Suppressor macrophage treated with lipopolysaccharide for 4 hours (primary cell): ENCODE data around the gene TMEM131.

Source experiments
- DNase-seq: peaks from one replicate; pipeline ENCODE4 v3.0.0-alpha.2; 2020

Gene TMEM131

GRCh38 chr2:97735161-97735561 lies 260.6 kb downstream of the TMEM131 start:
- no peak for DNase-seq

GRCh38 chr2:97734061-97735051 lies 261.4 kb downstream of the TMEM131 start:
- no peak for DNase-seq

- no peak for DNase-seq
These were observed 262.3 kb downstream of the TMEM131 start for GRCh38 chr2:97733341-97734035.

- DNase-seq, result no peak
These were observed 263.1 kb downstream of the TMEM131 start for GRCh38 chr2:97732436-97733340.

GRCh38 chr2:97731274-97732020 lies 264.3 kb downstream of the TMEM131 start:
- DNase-seq, result no peak

GRCh38 chr2:97730245-97730644 lies 265.5 kb downstream of the TMEM131 start:
- no peak for DNase-seq

GRCh38 chr2:97728091-97728731 lies 267.5 kb downstream of the TMEM131 start:
- DNase-seq, result no peak

- DNase-seq, result no peak
These were observed 268.5 kb downstream of the TMEM131 start for GRCh38 chr2:97727296-97727695.

- peak; percentile 5 for DNase-seq
These were observed 269.3 kb downstream of the TMEM131 start for GRCh38 chr2:97726261-97727064.

GRCh38 chr2:97724946-97725688 lies 270.6 kb downstream of the TMEM131 start:
- DNase-seq, result no peak

GRCh38 chr2:97724501-97724900 lies 271.2 kb downstream of the TMEM131 start:
- no peak for DNase-seq

- DNase-seq, result no peak
These were observed 271.7 kb downstream of the TMEM131 start for GRCh38 chr2:97724073-97724410.

GRCh38 chr2:97723156-97724072 lies 272.3 kb downstream of the TMEM131 start:
- no peak for DNase-seq

- DNase-seq, result no peak
These were observed 273.5 kb downstream of the TMEM131 start for GRCh38 chr2:97722227-97722626.

- DNase-seq, result no peak
These were observed 275.0 kb downstream of the TMEM131 start for GRCh38 chr2:97720746-97721145.

GRCh38 chr2:97719362-97720155 lies 276.2 kb downstream of the TMEM131 start:
- no peak for DNase-seq

- DNase-seq, result no peak
These were observed 276.8 kb downstream of the TMEM131 start for GRCh38 chr2:97718942-97719341.
